WTC11 (cell line): ENCODE results near the gene CFDP1. TPM values are rescaled to one million over a fixed set of nuclear protein-coding genes. Genes with fewer than 3 reads are reported as not detected.

Source experiments
- ATAC-seq: fragments of 200-7000 bp; cut with Tn5 transposase; 2 replicates; pipeline ENCODE4 v1.10.0; 2021; ENCODE audit warnings: mild to moderate bottlenecking, moderate library complexity
- CTCF ChIA-PET: fragments of 300-600 bp; sonication (Branson Sonifier 250); formaldehyde crosslinking; loops from one replicate; lab custom pipeline; 2021; ENCODE audit warnings: antibody characterized with exemption; lab: Charles Lee
- POLR2A ChIA-PET: fragments of 350-600 bp; sonication (Branson Sonifier 250); formaldehyde crosslinking; loops from one replicate; lab custom pipeline; 2021; ENCODE audit warnings: antibody characterized with exemption; lab: Charles Lee
- DNase-seq: peaks from one replicate; pipeline ENCODE4 v3.0.0; 2021; ENCODE audit warnings: low spot score
- H3K27ac Mint-ChIP-seq: 2 replicates; pipeline ENCODE4 v1.8.0; 2021; ENCODE audit warnings: mixed read lengths
- H3K27me3 Mint-ChIP-seq: 2 replicates; pipeline ENCODE4 v1.8.0; 2021; ENCODE audit warnings: low read depth, mild to moderate bottlenecking, moderate library complexity, mixed read lengths
- H3K36me3 Mint-ChIP-seq: 2 replicates; pipeline ENCODE4 v1.8.0; 2021; ENCODE audit warnings: mixed read lengths
- H3K4me1 Mint-ChIP-seq: 2 replicates; pipeline ENCODE4 v1.8.0; 2022; ENCODE audit warnings: mixed read lengths
- H3K4me3 Mint-ChIP-seq: 2 replicates; pipeline ENCODE4 v1.8.0; 2021; ENCODE audit warnings: mild to moderate bottlenecking, moderate library complexity, mixed read lengths
- H3K9me3 Mint-ChIP-seq: 2 replicates; pipeline ENCODE4 v1.8.0; 2021; ENCODE audit warnings: mixed read lengths
- ATF1 ChIP-seq: sonication (generic); formaldehyde crosslinking; IDR thresholded peaks from 2 replicates; pipeline ENCODE4 v1.8.1; 2023; ENCODE audit warnings: mild to moderate bottlenecking, moderate library complexity, missing genetic modification reagents
- CDX4 ChIP-seq: fragments of 250-450 bp; sonication (Bioruptor Pico); IDR thresholded peaks from 2 replicates; pipeline ENCODE4 v1.9.0; 2021; ENCODE audit warnings: moderate library complexity, mild to moderate bottlenecking, inconsistent platforms, borderline replicate concordance
- HMGA2 ChIP-seq: fragments of 250-450 bp; sonication (Bioruptor Pico); IDR thresholded peaks from 2 replicates; pipeline ENCODE4 v1.4.0; 2021; ENCODE audit warnings: mild to moderate bottlenecking, moderate library complexity
- NFYB ChIP-seq: sonication (generic); formaldehyde crosslinking; conservative IDR thresholded peaks from 2 replicates; pipeline ENCODE4 v1.8.0; 2022; ENCODE audit warnings: low read depth, missing genetic modification reagents
- OVOL2 ChIP-seq: fragments of 250-450 bp; sonication (Bioruptor Pico); IDR thresholded peaks from 2 replicates; pipeline ENCODE4 v1.9.0; 2021; ENCODE audit warnings: mild to moderate bottlenecking, borderline replicate concordance
- PREB ChIP-seq: sonication (generic); formaldehyde crosslinking; IDR thresholded peaks from 2 replicates; pipeline ENCODE4 v1.8.1; 2022; ENCODE audit warnings: mild to moderate bottlenecking, missing genetic modification reagents, moderate library complexity, borderline replicate concordance
- USF1 ChIP-seq: sonication (generic); formaldehyde crosslinking; IDR thresholded peaks from 2 replicates; pipeline ENCODE4 v1.8.0; 2022; ENCODE audit warnings: mild to moderate bottlenecking, missing genetic modification reagents
- ZNF232 ChIP-seq: sonication (generic); formaldehyde crosslinking; IDR thresholded peaks from 2 replicates; pipeline ENCODE4 v1.8.0; 2022; ENCODE audit warnings: mild to moderate bottlenecking, missing genetic modification reagents
- ZSCAN18 ChIP-seq: fragments of 250-450 bp; sonication (Bioruptor Pico); IDR thresholded peaks from 2 replicates; pipeline ENCODE4 v2.1.2; 2022; ENCODE audit warnings: mild to moderate bottlenecking, moderate library complexity
- total RNA-seq: library from RNA; stranded (reverse); gene quantifications from 3 replicates; pipeline ENCODE4 v1.2.3, GENCODE V29; 2021
- TF ChIP-seq, protein P1 (sequence below): sonication (generic); formaldehyde crosslinking; IDR thresholded peaks from 2 replicates; pipeline ENCODE4 v1.8.1; 2023; ENCODE audit warnings: mild to moderate bottlenecking, moderate library complexity, missing genetic modification reagents
- TF ChIP-seq, protein P2 (sequence below): sonication (generic); formaldehyde crosslinking; IDR thresholded peaks from 2 replicates; pipeline ENCODE4 v1.8.0; 2022; ENCODE audit warnings: mild to moderate bottlenecking, missing genetic modification reagents
- TF ChIP-seq, protein P3 (sequence below): sonication (generic); formaldehyde crosslinking; IDR thresholded peaks from 2 replicates; pipeline ENCODE4 v1.8.1; 2023; ENCODE audit warnings: mild to moderate bottlenecking, missing genetic modification reagents, moderate library complexity

Gene CFDP1
- total RNA-seq, 1 experiment from 2014 or later: 79.2 TPM

GRCh38 chr16:75401691-75402090 lies 31.6 kb downstream of the CFDP1 start (continued):
- TF ChIP-seq ZNF232 (CRISPR knock-in tag): no peak
- TF ChIP-seq PREB (CRISPR knock-in tag): no peak
- no peak for TF ChIP-seq OVOL2 (CRISPR knock-in tag)
- no peak for TF ChIP-seq ATF1
- no peak for TF ChIP-seq CDX4 (CRISPR knock-in tag)

DNA sequence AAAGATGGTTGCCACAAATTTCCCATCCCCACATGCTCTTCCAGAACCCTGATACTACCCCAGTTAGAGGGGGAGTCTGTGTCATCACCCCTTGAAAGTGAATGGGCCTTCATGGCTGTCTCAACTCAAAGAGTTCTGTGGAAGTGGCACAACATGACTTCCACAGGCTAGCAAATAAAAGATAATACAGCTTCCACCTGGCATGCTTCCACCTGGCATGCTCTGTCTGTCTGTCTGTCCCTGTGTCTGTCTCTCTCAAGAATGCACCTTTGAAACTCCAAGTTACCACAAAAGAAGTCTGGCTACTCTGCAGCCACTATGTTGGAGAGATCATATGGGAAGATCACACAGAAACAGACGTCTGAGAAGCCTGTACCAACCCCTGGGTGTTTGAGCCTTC lies 35.0 kb downstream of the CFDP1 start:
- POLR2A ChIA-PET: no interaction called here
- CTCF ChIA-PET: interaction anchor here (0.6 to 1.2 kb wide), 2 partner anchors 13 to 67 kb away, joined by 4 read pairs; partner anchors contain the start of gene TMEM170A
- no peaks in the 10 kb centered on the region for H3K27me3 Mint-ChIP-seq

More for the DNA sequence above, 35.0 kb downstream of the CFDP1 start:
- H3K9me3 Mint-ChIP-seq: no peaks in the 10 kb centered on the region
- H3K4me1 Mint-ChIP-seq: peaks cover 3% of the 10 kb centered on the region; the same call in 1 of the 2 replicates
- peaks cover 31% of the 10 kb centered on the region for H3K36me3 Mint-ChIP-seq
- H3K4me3 Mint-ChIP-seq: no peak overlapping the region
- H3K27ac Mint-ChIP-seq: 0 out of 2 replicates have a peak overlapping the region, but pooled peaks have one; percentile 37
- DNase-seq (no peak), ATAC-seq (no peak)
- no peak for TF ChIP-seq CDX4 (CRISPR knock-in tag)
- no peak for TF ChIP-seq PREB (CRISPR knock-in tag)
- TF ChIP-seq, protein P1, sequence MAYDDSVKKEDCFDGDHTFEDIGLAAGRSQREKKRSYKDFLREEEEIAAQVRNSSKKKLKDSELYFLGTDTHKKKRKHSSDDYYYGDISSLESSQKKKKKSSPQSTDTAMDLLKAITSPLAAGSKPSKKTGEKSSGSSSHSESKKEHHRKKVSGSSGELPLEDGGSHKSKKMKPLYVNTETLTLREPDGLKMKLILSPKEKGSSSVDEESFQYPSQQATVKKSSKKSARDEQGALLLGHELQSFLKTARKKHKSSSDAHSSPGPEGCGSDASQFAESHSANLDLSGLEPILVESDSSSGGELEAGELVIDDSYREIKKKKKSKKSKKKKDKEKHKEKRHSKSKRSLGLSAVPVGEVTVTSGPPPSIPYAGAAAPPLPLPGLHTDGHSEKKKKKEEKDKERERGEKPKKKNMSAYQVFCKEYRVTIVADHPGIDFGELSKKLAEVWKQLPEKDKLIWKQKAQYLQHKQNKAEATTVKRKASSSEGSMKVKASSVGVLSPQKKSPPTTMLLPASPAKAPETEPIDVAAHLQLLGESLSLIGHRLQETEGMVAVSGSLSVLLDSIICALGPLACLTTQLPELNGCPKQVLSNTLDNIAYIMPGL (CRISPR knock-in tag): no peak
- TF ChIP-seq USF1 (CRISPR knock-in tag): no peak
- TF ChIP-seq, protein P2, sequence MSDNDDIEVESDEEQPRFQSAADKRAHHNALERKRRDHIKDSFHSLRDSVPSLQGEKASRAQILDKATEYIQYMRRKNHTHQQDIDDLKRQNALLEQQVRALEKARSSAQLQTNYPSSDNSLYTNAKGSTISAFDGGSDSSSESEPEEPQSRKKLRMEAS: no peak
- no peak for TF ChIP-seq NFYB (CRISPR knock-in tag)
- TF ChIP-seq ZSCAN18 (CRISPR knock-in tag): no peak
- TF ChIP-seq, protein P3, sequence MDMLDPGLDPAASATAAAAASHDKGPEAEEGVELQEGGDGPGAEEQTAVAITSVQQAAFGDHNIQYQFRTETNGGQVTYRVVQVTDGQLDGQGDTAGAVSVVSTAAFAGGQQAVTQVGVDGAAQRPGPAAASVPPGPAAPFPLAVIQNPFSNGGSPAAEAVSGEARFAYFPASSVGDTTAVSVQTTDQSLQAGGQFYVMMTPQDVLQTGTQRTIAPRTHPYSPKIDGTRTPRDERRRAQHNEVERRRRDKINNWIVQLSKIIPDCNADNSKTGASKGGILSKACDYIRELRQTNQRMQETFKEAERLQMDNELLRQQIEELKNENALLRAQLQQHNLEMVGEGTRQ: no peak
- no peak for TF ChIP-seq HMGA2
- TF ChIP-seq, all 79 proteins: peak for 0
